Neural progenitor cell (in vitro differentiated cells): ENCODE measurements around the gene MTFR1L. TPM values are rescaled to one million over a fixed set of nuclear protein-coding genes. Genes with fewer than 3 reads are reported as not detected.

Experiments
- DNase-seq: peaks from one replicate; pipeline ENCODE4 v3.0.0-alpha.2; 2016; ENCODE audit warnings: low spot score
- H2AFZ ChIP-seq: fragments of 200-600 bp; sonication (generic); replicated peaks from 2 replicates; pipeline ENCODE4 v1.6.1; 2016; ENCODE audit warnings: antibody characterized with exemption
- H3F3A ChIP-seq: fragments of 200-600 bp; sonication (generic); 2 replicates; pipeline ENCODE4 v1.6.1; 2016; ENCODE audit warnings: antibody characterized with exemption, low read depth
- H3K27ac ChIP-seq: fragments of 200-600 bp; sonication (generic); 2 replicates; pipeline ENCODE4 v1.5.1; 2016; ENCODE audit warnings: mild to moderate bottlenecking
- H3K27me3 ChIP-seq: fragments of 200-600 bp; sonication (generic); 2 replicates; pipeline ENCODE4 v1.6.1; 2016; ENCODE audit warnings: mild to moderate bottlenecking, moderate library complexity
- H3K36me3 ChIP-seq: fragments of 200-600 bp; sonication (generic); 2 replicates; pipeline ENCODE4 v1.5.1; 2016
- H3K4me1 ChIP-seq: fragments of 200-600 bp; sonication (generic); 2 replicates; pipeline ENCODE4 v1.6.1; 2016; ENCODE audit warnings: mixed run types
- H3K4me2 ChIP-seq: fragments of 200-600 bp; sonication (generic); 2 replicates; pipeline ENCODE4 v1.6.1; 2016
- H3K4me3 ChIP-seq: fragments of 200-600 bp; sonication (generic); 2 replicates; pipeline ENCODE4 v1.5.1; 2016
- H3K79me2 ChIP-seq: fragments of 200-600 bp; sonication (generic); 2 replicates; pipeline ENCODE4 v1.6.1; 2016; ENCODE audit warnings: low read depth
- H3K9ac ChIP-seq: fragments of 200-600 bp; sonication (generic); 2 replicates; pipeline ENCODE4 v1.6.1; 2016
- H3K9me3 ChIP-seq: fragments of 200-600 bp; sonication (generic); 2 replicates; pipeline ENCODE4 v1.5.1; 2016; ENCODE audit warnings: low read depth
- H4K20me1 ChIP-seq: fragments of 200-600 bp; sonication (generic); 2 replicates; pipeline ENCODE4 v1.6.1; 2016; ENCODE audit warnings: low read depth
- H3K27ac Mint-ChIP-seq: 3 replicates; pipeline ENCODE4 v1.8.0; 2021; ENCODE audit warnings: mixed read lengths
- H3K27me3 Mint-ChIP-seq: 2 replicates; pipeline ENCODE4 v1.8.0; 2022; ENCODE audit warnings: low read depth, mild to moderate bottlenecking, inconsistent platforms, moderate library complexity, mixed read lengths; ENCODE audit not compliant: insufficient read depth
- H3K36me3 Mint-ChIP-seq: 3 replicates; pipeline ENCODE4 v1.8.0; 2021; ENCODE audit warnings: mixed read lengths
- H3K4me1 Mint-ChIP-seq: 3 replicates; pipeline ENCODE4 v1.8.0; 2021; ENCODE audit warnings: mixed read lengths
- H3K4me3 Mint-ChIP-seq: 3 replicates; pipeline ENCODE4 v1.8.0; 2021; ENCODE audit warnings: mild to moderate bottlenecking, moderate library complexity, mixed read lengths
- H3K9me3 Mint-ChIP-seq: 3 replicates; pipeline ENCODE4 v1.8.0; 2020; ENCODE audit warnings: mixed read lengths
- EZH2 ChIP-seq: fragments of 200-600 bp; sonication (generic); IDR thresholded peaks from 2 replicates; pipeline ENCODE4 v1.6.1; 2017; ENCODE audit warnings: antibody characterized with exemption, mild to moderate bottlenecking, moderate library complexity
- EZH2phosphoT487 ChIP-seq: fragments of 200-600 bp; sonication (generic); IDR thresholded peaks from 2 replicates; pipeline ENCODE4 v1.6.1; 2017; ENCODE audit warnings: antibody characterized with exemption
- total RNA-seq: library from RNA; depleted of rRNA; stranded (reverse); fragments of >200 nt; gene quantifications from 2 replicates; pipeline ENCODE4 v1.2.3, GENCODE V29; 2015; ENCODE audit warnings: low replicate concordance
- TF ChIP-seq, protein P1 (sequence below): fragments of 200-600 bp; sonication (generic); IDR thresholded peaks from 2 replicates; pipeline ENCODE4 v1.5.1; 2017; ENCODE audit warnings: antibody characterized with exemption, mild to moderate bottlenecking

MTFR1L gene
- total RNA-seq, 1 donor from 2014 or later: 20.7 TPM

DNA sequence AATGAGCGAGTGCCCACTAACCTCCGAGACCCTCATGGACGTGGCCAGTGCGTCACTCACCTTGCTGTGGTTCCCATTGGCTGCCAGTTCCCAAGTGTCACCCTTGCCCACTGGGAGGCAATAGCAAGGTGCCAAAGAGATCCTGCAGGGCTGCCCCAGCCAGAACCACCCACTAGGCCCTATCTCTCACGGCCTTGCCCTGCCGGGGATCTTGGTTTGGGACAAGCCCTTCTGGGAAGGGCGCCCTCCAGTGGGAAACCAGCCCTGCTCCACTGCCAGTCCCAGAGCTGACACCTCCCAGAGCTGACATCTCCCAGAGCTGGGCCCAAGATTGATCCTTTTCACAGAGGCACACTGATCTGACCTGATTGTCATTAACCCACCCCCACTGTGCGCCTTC lies 21.8 kb upstream of the MTFR1L start:
- TF ChIP-seq EZH2: no peak
- TF ChIP-seq, protein P1, sequence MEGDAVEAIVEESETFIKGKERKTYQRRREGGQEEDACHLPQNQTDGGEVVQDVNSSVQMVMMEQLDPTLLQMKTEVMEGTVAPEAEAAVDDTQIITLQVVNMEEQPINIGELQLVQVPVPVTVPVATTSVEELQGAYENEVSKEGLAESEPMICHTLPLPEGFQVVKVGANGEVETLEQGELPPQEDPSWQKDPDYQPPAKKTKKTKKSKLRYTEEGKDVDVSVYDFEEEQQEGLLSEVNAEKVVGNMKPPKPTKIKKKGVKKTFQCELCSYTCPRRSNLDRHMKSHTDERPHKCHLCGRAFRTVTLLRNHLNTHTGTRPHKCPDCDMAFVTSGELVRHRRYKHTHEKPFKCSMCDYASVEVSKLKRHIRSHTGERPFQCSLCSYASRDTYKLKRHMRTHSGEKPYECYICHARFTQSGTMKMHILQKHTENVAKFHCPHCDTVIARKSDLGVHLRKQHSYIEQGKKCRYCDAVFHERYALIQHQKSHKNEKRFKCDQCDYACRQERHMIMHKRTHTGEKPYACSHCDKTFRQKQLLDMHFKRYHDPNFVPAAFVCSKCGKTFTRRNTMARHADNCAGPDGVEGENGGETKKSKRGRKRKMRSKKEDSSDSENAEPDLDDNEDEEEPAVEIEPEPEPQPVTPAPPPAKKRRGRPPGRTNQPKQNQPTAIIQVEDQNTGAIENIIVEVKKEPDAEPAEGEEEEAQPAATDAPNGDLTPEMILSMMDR: peak; percentile 66

DNA sequence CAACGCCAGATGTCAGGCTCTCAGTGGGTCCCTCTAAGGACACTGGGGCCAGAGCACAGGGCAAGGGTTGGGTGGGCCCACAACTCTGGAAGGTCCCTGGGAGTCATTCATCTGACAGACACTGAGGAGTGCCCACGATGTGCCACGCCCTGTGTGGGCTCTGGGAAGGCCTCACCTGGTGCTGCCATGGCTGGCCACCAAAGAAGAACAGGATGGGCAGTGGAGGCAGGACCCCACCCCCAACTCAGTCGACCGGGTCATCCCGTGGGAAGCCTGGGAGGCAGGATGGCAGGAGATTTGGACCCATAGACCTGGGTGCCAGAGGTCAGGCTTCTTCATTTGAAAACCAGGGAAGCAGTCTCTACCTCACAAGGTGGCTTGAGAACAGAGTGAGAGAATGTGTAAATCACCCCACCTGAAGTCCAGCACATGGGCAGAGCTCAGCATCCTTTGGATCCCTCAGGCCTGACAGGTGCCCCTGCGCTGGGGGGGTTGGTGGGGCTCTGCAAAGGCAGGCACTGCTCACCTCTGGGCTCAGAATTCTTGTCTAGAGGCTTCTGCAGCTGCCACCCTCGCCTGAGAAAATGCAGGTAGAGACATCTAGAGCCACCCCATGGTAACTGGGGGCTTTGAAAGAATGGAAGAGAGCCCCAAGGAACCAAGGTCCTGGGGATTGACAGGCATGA lies 20.9 kb upstream of the MTFR1L start:
- Mint-ChIP-seq H3K9me3 (no peaks in the 10 kb centered on the region), H3K27ac (no peak overlapping the region), H3K4me1 (peaks cover 45% of the 10 kb centered on the region), H3K27me3 (peaks cover 13% of the 10 kb centered on the region), H3K4me3 (peak overlapping the region; percentile 79), H3K36me3 (no peaks in the 10 kb centered on the region)
- H3K4me3 ChIP-seq: no peak overlapping the region
- H3K9ac ChIP-seq: no peak overlapping the region
- H3K27ac ChIP-seq: no peak overlapping the region
- no peaks in the 10 kb centered on the region for H3K36me3 ChIP-seq
- TF ChIP-seq, protein P1: no peak
- TF ChIP-seq EZH2phosphoT487 (no peak), EZH2 (no peak)
- H3K4me1 ChIP-seq: peaks cover 26% of the 10 kb centered on the region
- peaks cover 5% of the 10 kb centered on the region for H3K27me3 ChIP-seq
- peaks cover 27% of the 10 kb centered on the region for H3K79me2 ChIP-seq
- H3F3A ChIP-seq: peaks cover 26% of the 10 kb centered on the region
- no peak overlapping the region for H2AFZ ChIP-seq
- H4K20me1 ChIP-seq: peaks cover 19% of the 10 kb centered on the region
- no peaks in the 10 kb centered on the region for H3K9me3 ChIP-seq
- no peak for DNase-seq
- peak overlapping the region; percentile 78 for H3K4me2 ChIP-seq

More for the DNA sequence above, 21.8 kb upstream of the MTFR1L start:
- H3K4me3 ChIP-seq: no peak overlapping the region
- peaks cover 5% of the 10 kb centered on the region for H3K27me3 ChIP-seq
- H3K4me1 Mint-ChIP-seq: peaks cover 43% of the 10 kb centered on the region
- H3K27ac ChIP-seq: no peak overlapping the region
- H3K9me3 Mint-ChIP-seq: no peaks in the 10 kb centered on the region
- H3K36me3 ChIP-seq: no peaks in the 10 kb centered on the region
- no peak overlapping the region for H2AFZ ChIP-seq
- H3K79me2 ChIP-seq: peaks cover 18% of the 10 kb centered on the region
- no peaks in the 10 kb centered on the region for H3K36me3 Mint-ChIP-seq
- DNase-seq: peak; percentile 76
- no peak overlapping the region for H3K4me2 ChIP-seq
- no peak overlapping the region for H3K27ac Mint-ChIP-seq
- H3K27me3 Mint-ChIP-seq: peaks cover 13% of the 10 kb centered on the region
- H3K9ac ChIP-seq: no peak overlapping the region
- peak overlapping the region; percentile 79 for H3K4me3 Mint-ChIP-seq
- H3F3A ChIP-seq: peaks cover 17% of the 10 kb centered on the region
- H4K20me1 ChIP-seq: peaks cover 10% of the 10 kb centered on the region
- no peaks in the 10 kb centered on the region for H3K9me3 ChIP-seq
- H3K4me1 ChIP-seq: peaks cover 18% of the 10 kb centered on the region

DNA sequence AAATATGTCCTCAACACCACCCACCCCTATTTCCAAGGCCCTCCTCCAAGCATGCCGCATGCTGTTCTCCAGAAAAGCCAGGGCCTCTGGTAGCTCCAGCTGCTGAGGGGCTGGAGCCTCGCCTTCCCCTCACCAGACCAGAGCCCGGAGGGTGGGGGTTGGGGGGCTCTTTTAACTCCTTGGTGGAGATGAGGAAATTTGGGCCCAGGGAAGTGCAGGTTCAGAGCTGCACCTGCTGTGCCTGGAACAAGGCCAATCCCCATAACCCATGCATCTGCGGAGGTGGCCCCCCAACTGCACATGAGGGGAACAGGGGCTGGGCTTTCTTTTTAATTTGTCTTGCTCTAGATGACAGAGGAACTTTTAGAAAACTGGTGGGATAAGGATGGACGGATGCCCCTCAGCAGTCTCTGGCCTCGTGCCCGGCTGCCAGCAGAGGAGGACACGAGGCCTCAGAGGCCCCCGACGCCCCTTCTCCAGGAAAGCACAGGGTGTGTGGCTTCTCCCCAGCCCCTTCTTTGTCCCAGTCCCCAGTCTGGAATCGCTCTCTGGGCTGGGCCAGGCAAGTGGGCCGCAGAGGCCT lies 20.3 kb upstream of the MTFR1L start:
- Mint-ChIP-seq H3K9me3 (no peaks in the 10 kb centered on the region), H3K27ac (peak overlapping the region; percentile 68), H3K27me3 (peaks cover 13% of the 10 kb centered on the region), H3K4me3 (peak overlapping the region; percentile 79), H3K36me3 (no peaks in the 10 kb centered on the region), H3K4me1 (peaks cover 51% of the 10 kb centered on the region)
- Histone ChIP-seq H3K27ac (no peak overlapping the region), H3K27me3 (peaks cover 5% of the 10 kb centered on the region), H2AFZ (no peak overlapping the region), H3K4me3 (peak overlapping the region; percentile 41), H3K9ac (no peak overlapping the region), H3F3A (peaks cover 30% of the 10 kb centered on the region), H3K9me3 (no peaks in the 10 kb centered on the region), H3K4me2 (peak overlapping the region; percentile 78), H3K36me3 (no peaks in the 10 kb centered on the region), H3K4me1 (peaks cover 33% of the 10 kb centered on the region), H4K20me1 (peaks cover 26% of the 10 kb centered on the region), H3K79me2 (peaks cover 31% of the 10 kb centered on the region)
- TF ChIP-seq, protein P1: no peak
- TF ChIP-seq EZH2phosphoT487 (no peak), EZH2 (no peak)
- no peak for DNase-seq
